IMR-90 (cell line): ENCODE data around the gene THRB. TPM values are rescaled to one million over a fixed set of nuclear protein-coding genes. Genes with fewer than 3 reads are reported as not detected.

ENCODE experiments used
- ATAC-seq: fragments of 200-7000 bp; cut with Tn5 transposase; 2 replicates; pipeline ENCODE4 v1.9.1; 2020; ENCODE audit warnings: low read depth, mild to moderate bottlenecking, moderate library complexity
- BruUV-seq: library from RNA; stranded (reverse); fragments of 400-500 nt; replicated peaks from 2 replicates; lab custom pipeline; 2021; lab: Mats Ljungman, UMichigan
- CTCF ChIA-PET: fragments of 300-600 bp; formaldehyde crosslinking; extraction: SDS; loops from one replicate; lab custom pipeline; 2021; ENCODE audit warnings: antibody characterized with exemption; lab: Yijun Ruan, JAX
- POLR2A ChIA-PET: fragments of 300-600 bp; sonication (Branson Sonifier 250); formaldehyde crosslinking; loops from one replicate; lab custom pipeline; 2022; ENCODE audit warnings: antibody characterized with exemption; ENCODE audit not compliant: unreplicated experiment; lab: Charles Lee
- DNase-seq: peaks from one replicate; pipeline ENCODE4 v3.0.0; 2013
- H2AFZ ChIP-seq: replicated peaks from 2 replicates; pipeline ENCODE3; 2013; ENCODE audit warnings: low read length, mild to moderate bottlenecking; ENCODE audit not compliant: poor library complexity
- H2AK5ac ChIP-seq: 2 replicates; pipeline ENCODE4 v1.6.1; 2013; ENCODE audit warnings: low read depth, low read length, inconsistent platforms
- H2AK9ac ChIP-seq: replicated peaks from 2 replicates; pipeline ENCODE3; 2013; ENCODE audit warnings: mild to moderate bottlenecking, low read depth, low read length, moderate library complexity; ENCODE audit not compliant: poor library complexity
- H2BK120ac ChIP-seq: 2 replicates; pipeline ENCODE4 v1.6.1; 2013; ENCODE audit warnings: low read depth, low read length, inconsistent platforms
- H2BK15ac ChIP-seq: 3 replicates; pipeline ENCODE4 v1.6.1; 2013; ENCODE audit warnings: low read depth, low read length, inconsistent platforms
- H2BK20ac ChIP-seq: 2 replicates; pipeline ENCODE4 v1.6.1; 2013; ENCODE audit warnings: low read depth, mild to moderate bottlenecking, inconsistent platforms, low read length, moderate library complexity
- H2BK5ac ChIP-seq: 2 replicates; pipeline ENCODE4 v1.6.1; 2013; ENCODE audit warnings: mild to moderate bottlenecking, low read depth, low read length, inconsistent platforms; ENCODE audit not compliant: poor library complexity, severe bottlenecking
- H3K14ac ChIP-seq: replicated peaks from 2 replicates; pipeline ENCODE4 v1.6.1; 2013; ENCODE audit warnings: low read depth, low read length, inconsistent platforms
- H3K18ac ChIP-seq: 2 replicates; pipeline ENCODE4 v1.6.1; 2013; ENCODE audit warnings: low read depth, low read length, control low read depth
- H3K23ac ChIP-seq: 2 replicates; pipeline ENCODE4 v1.6.1; 2013; ENCODE audit warnings: low read depth, low read length, inconsistent platforms
- H3K27ac ChIP-seq: 2 replicates; pipeline ENCODE4 v1.5.1; 2013; ENCODE audit warnings: mild to moderate bottlenecking, control low read depth, low read length; ENCODE audit not compliant: insufficient read depth
- H3K27me3 ChIP-seq: 2 replicates; pipeline ENCODE4 v1.6.1; 2013; ENCODE audit warnings: low read length; ENCODE audit not compliant: control insufficient read depth, insufficient read depth
- H3K36me3 ChIP-seq: 2 replicates; pipeline ENCODE4 v1.6.1; 2013; ENCODE audit warnings: low read length, mixed read lengths; ENCODE audit not compliant: control insufficient read depth, insufficient read depth
- H3K4ac ChIP-seq: 2 replicates; pipeline ENCODE4 v1.6.1; 2013; ENCODE audit warnings: low read depth, low read length, inconsistent platforms
- H3K4me1 ChIP-seq: 2 replicates; pipeline ENCODE4 v1.6.1; 2013; ENCODE audit warnings: low read length, mixed read lengths; ENCODE audit not compliant: control insufficient read depth, insufficient read depth
- H3K4me2 ChIP-seq: 2 replicates; pipeline ENCODE4 v1.6.1; 2013; ENCODE audit warnings: low read depth, mild to moderate bottlenecking, control low read depth, low read length, moderate library complexity
- H3K4me3 ChIP-seq: 2 replicates; pipeline ENCODE4 v1.5.1; 2013; ENCODE audit warnings: low read depth, mild to moderate bottlenecking, control low read depth, low read length, moderate library complexity; ENCODE audit not compliant: insufficient read depth
- H3K56ac ChIP-seq: 2 replicates; pipeline ENCODE4 v1.6.1; 2013; ENCODE audit warnings: low read length, inconsistent platforms; ENCODE audit not compliant: insufficient read depth; ENCODE audit errors: extremely low read depth
- H3K79me1 ChIP-seq, 2 experiments: 2 replicates each; pipeline ENCODE4 v1.6.1; 2013; ENCODE audit warnings: low read length in 2 of 2, inconsistent platforms in 1 of 2, low read depth in 1 of 2
- H3K9ac ChIP-seq: 2 replicates; pipeline ENCODE4 v1.6.1; 2013; ENCODE audit warnings: low read depth, low read length, control low read depth
- H3K9me1 ChIP-seq: 2 replicates; pipeline ENCODE4 v1.6.1; 2013; ENCODE audit warnings: low read length, inconsistent platforms; ENCODE audit not compliant: insufficient read depth
- H3K9me3 ChIP-seq: 2 replicates; pipeline ENCODE4 v1.6.1; 2013; ENCODE audit warnings: low read length; ENCODE audit not compliant: control insufficient read depth, insufficient read depth
- H4K20me1 ChIP-seq: 2 replicates; pipeline ENCODE4 v1.6.1; 2013; ENCODE audit warnings: low read length, inconsistent platforms; ENCODE audit not compliant: insufficient read depth
- H4K5ac ChIP-seq: 2 replicates; pipeline ENCODE4 v1.6.1; 2013; ENCODE audit warnings: mild to moderate bottlenecking, low read depth, low read length, control low read depth
- H4K8ac ChIP-seq, 2 experiments: 2 replicates each; pipeline ENCODE4 v1.6.1; 2013; ENCODE audit warnings: low read depth in 2 of 2, low read length in 2 of 2, control low read depth in 1 of 2, inconsistent platforms in 1 of 2
- H4K91ac ChIP-seq: 2 replicates; pipeline ENCODE4 v1.6.1; 2013; ENCODE audit warnings: low read depth, low read length, inconsistent platforms; ENCODE audit not compliant: insufficient read depth
- BHLHE40 ChIP-seq: fragments of 150-350 bp; IDR thresholded peaks from 2 replicates; pipeline ENCODE4 v1.6.1; 2016; ENCODE audit warnings: mild to moderate bottlenecking, low read depth, low read length
- CEBPB ChIP-seq: IDR thresholded peaks from 2 replicates; pipeline ENCODE4 v1.6.1; 2012; ENCODE audit warnings: low read depth, low read length, improper control_type of control experiment
- MAZ ChIP-seq: IDR thresholded peaks from 2 replicates; pipeline ENCODE4 v1.6.1; 2012; ENCODE audit warnings: low read depth, mild to moderate bottlenecking, low read length, improper control_type of control experiment, moderate library complexity, borderline replicate concordance
- NFE2L2 ChIP-seq: fragments of 150-350 bp; IDR thresholded peaks from 2 replicates; pipeline ENCODE4 v1.6.1; 2016; ENCODE audit warnings: low read depth, mild to moderate bottlenecking, low read length
- RAD21 ChIP-seq: IDR thresholded peaks from 2 replicates; pipeline ENCODE4 v1.6.1; 2012; ENCODE audit warnings: low read length, improper control_type of control experiment
- WGBS, 2 experiments: methylation state at CpG; one replicate each; pipeline versions ENCODE4 v1.1.5 to v1.1.7; 2013; ENCODE audit warnings: missing lambda C conversion rate in 2 of 2; ENCODE audit not compliant: insufficient read length in 1 of 2; ENCODE audit errors: extremely low coverage in 2 of 2; 5-methylcytosine and 5-hydroxymethylcytosine counted together
- dilution Hi-C: fragments of 300-500 bp; cut with HindIII; formaldehyde crosslinking; loops from one replicate; pipeline ENCODE4 v1.14.3; 2018; ENCODE audit warnings: low sequenced_read_pairs; ENCODE audit not compliant: unreplicated experiment
- in situ Hi-C: fragments of 300-500 bp; cut with MboI; formaldehyde crosslinking; loops from 3 replicates; pipeline ENCODE4 v1.14.3; 2019; ENCODE audit warnings: low sequenced_read_pairs, inconsistent platforms, mixed read lengths
- intact Hi-C: fragments of 100-400 bp; cut with micrococcal nuclease; formaldehyde crosslinking; loops from 2 replicates; pipeline ENCODE4 v1.10.0; 2022
- polyA plus RNA-seq, 3 experiments: library from polyadenylated mRNA; depleted of rRNA; stranded (reverse); fragments of >200 nt; gene quantifications; 2 replicates each; pipeline ENCODE4 v1.2.3, GENCODE V29; 2012; ENCODE audit warnings: low replicate concordance in 1 of 3
- total RNA-seq: library from RNA; depleted of rRNA; stranded (reverse); fragments of >200 nt; gene quantifications from 2 replicates; pipeline ENCODE4 v1.2.3, GENCODE V29; 2012
- TF ChIP-seq, protein P1 (sequence below): conservative IDR thresholded peaks from 2 replicates; pipeline ENCODE4 v1.5.1; 2012; ENCODE audit warnings: mild to moderate bottlenecking, low read depth, low read length, improper control_type of control experiment

THRB gene
- total and polyA plus RNA-seq, 2 of the 4 experiments (the other 2 are of a cell fraction), result under 0.01 TPM; not detected in 1

DNA sequence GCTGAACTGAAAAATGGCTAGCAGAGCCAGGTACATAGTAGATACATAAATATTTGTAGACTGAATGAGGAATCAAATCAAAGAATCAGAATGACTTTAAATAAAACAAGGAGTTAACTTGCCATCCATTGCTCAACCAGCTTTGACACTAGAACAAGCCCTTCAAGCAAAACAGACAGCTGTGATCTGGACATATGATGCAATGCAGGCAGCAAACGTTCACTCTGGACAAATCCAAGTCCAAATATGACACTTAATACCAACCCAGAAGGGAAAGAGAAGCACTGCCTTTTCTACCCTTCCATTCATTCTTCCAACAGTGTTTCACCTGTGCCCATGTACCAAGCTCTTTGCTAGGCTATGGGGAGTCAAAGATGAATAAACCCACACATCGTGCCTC lies 4.5 kb downstream of the THRB start:
- Histone ChIP-seq H3K18ac (no peak overlapping the region), H3K14ac (no peak overlapping the region), H2BK20ac (no peak overlapping the region), H3K36me3 (no peaks in the 10 kb centered on the region), H4K20me1 (no peaks in the 10 kb centered on the region), H3K9me3 (no peaks in the 10 kb centered on the region), H4K5ac (no peak overlapping the region), H2BK120ac (no peak overlapping the region), H3K9me1 (no peaks in the 10 kb centered on the region), H4K8ac (no peak overlapping the region), H3K79me1 (no peaks in the 10 kb centered on the region), H3K56ac (no peak overlapping the region), H2AK5ac (no peak overlapping the region), H2BK5ac (no peak overlapping the region), H3K27ac (no peak overlapping the region), H3K23ac (no peak overlapping the region), H3K4me3 (no peak overlapping the region), H3K9ac (no peak overlapping the region), H3K4ac (no peak overlapping the region), H2AFZ (no peak overlapping the region), H2BK15ac (no peak overlapping the region), H4K91ac (no peak overlapping the region), H3K27me3 (peaks cover 13% of the 10 kb centered on the region), H2AK9ac (no peak overlapping the region), H3K4me2 (no peak overlapping the region), H3K4me1 (peaks cover 2% of the 10 kb centered on the region; the same call in 1 of the 2 replicates)
- ATAC-seq (no peak), DNase-seq (no peak)
- BruUV-seq, result no TSS peak
- in situ Hi-C loops (no loop called here), dilution Hi-C loops (no loop called here), intact Hi-C loops (no loop called here)
- no peak for TF ChIP-seq MAZ
- TF ChIP-seq NFE2L2, result no peak
- TF ChIP-seq CEBPB, result no peak
- TF ChIP-seq, protein P1, sequence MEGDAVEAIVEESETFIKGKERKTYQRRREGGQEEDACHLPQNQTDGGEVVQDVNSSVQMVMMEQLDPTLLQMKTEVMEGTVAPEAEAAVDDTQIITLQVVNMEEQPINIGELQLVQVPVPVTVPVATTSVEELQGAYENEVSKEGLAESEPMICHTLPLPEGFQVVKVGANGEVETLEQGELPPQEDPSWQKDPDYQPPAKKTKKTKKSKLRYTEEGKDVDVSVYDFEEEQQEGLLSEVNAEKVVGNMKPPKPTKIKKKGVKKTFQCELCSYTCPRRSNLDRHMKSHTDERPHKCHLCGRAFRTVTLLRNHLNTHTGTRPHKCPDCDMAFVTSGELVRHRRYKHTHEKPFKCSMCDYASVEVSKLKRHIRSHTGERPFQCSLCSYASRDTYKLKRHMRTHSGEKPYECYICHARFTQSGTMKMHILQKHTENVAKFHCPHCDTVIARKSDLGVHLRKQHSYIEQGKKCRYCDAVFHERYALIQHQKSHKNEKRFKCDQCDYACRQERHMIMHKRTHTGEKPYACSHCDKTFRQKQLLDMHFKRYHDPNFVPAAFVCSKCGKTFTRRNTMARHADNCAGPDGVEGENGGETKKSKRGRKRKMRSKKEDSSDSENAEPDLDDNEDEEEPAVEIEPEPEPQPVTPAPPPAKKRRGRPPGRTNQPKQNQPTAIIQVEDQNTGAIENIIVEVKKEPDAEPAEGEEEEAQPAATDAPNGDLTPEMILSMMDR, result no peak
- no peak for TF ChIP-seq BHLHE40
- no peak for TF ChIP-seq RAD21
- CTCF ChIA-PET, result no interaction called here
- POLR2A ChIA-PET, result no interaction called here
- no CpG with 5 or more reads among the region's 2 CpGs for WGBS, 2 experiments
